GM12878 (cell line): ENCODE measurements around the gene TMEM231. TPM values are rescaled to one million over a fixed set of nuclear protein-coding genes. Genes with fewer than 3 reads are reported as not detected.

Experiments used
- ATAC-seq: fragments of 200-7000 bp; cut with Tn5 transposase; 3 replicates; pipeline ENCODE4 v1.9.1; 2020; ENCODE audit warnings: mild to moderate bottlenecking, moderate library complexity
- BruUV-seq: library from RNA; stranded (reverse); fragments of 400-500 nt; replicated peaks from 2 replicates; lab custom pipeline; 2021; lab: Mats Ljungman, UMichigan
- CTCF ChIA-PET: fragments of 300-600 bp; sonication (Branson Sonifier 250); formaldehyde crosslinking; extraction: SDS; loops from one replicate; lab custom pipeline; 2021; ENCODE audit warnings: inconsistent platforms; lab: Yijun Ruan, JAX
- POLR2A ChIA-PET: fragments of 350-600 bp; formaldehyde crosslinking; extraction: SDS; loops from one replicate; lab custom pipeline; 2021; ENCODE audit warnings: inconsistent platforms; lab: Charles Lee
- RAD21 ChIA-PET: fragments of 300-600 bp; sonication (Branson Sonifier 250); formaldehyde crosslinking; loops from one replicate; lab custom pipeline; 2023; ENCODE audit warnings: antibody characterized with exemption; ENCODE audit not compliant: unreplicated experiment; lab: Charles Lee
- SMC1A ChIA-PET: fragments of 300-600 bp; sonication (Branson Sonifier 250); formaldehyde crosslinking; loops from one replicate; lab custom pipeline; 2023; ENCODE audit not compliant: unreplicated experiment, uncharacterized antibody; lab: Charles Lee
- DNase-seq: peaks from one replicate; pipeline ENCODE4 v3.0.0-alpha.2; 2011; ENCODE audit warnings: low read depth, low spot score
- FAIRE-seq: peaks from 3 replicates; lab custom pipeline; 2011; peaks lifted over from hg19 to GRCh38; lab: Jason Lieb, UNC
- H2AFZ ChIP-seq: 2 replicates; pipeline ENCODE4 v1.6.0; 2011; ENCODE audit warnings: low read depth, low read length, control low read depth; ENCODE audit not compliant: control insufficient read depth
- H3K27ac ChIP-seq: 2 replicates; pipeline ENCODE4 v1.5.1; 2011; ENCODE audit warnings: control low read depth; ENCODE audit not compliant: control insufficient read depth, insufficient read depth
- H3K27me3 ChIP-seq, 2 experiments: replicated peaks in 1 of 2; 2 replicates each; pipeline versions ENCODE4 v1.6.0 to v1.6.1; 2011; ENCODE audit warnings: low read length in 1 of 2; ENCODE audit not compliant: control insufficient read depth in 2 of 2, insufficient read depth in 2 of 2
- H3K36me3 ChIP-seq, 2 experiments: 2 replicates each; pipeline ENCODE4 v1.5.1; 2011; ENCODE audit warnings: low read length in 1 of 2; ENCODE audit not compliant: control insufficient read depth in 2 of 2, insufficient read depth in 2 of 2
- H3K4me1 ChIP-seq: 2 replicates; pipeline ENCODE4 v1.6.1; 2011; ENCODE audit warnings: mild to moderate bottlenecking, low read length, moderate library complexity, mixed read lengths; ENCODE audit not compliant: control insufficient read depth, insufficient read depth
- H3K4me2 ChIP-seq: 2 replicates; pipeline ENCODE4 v1.6.0; 2011; ENCODE audit warnings: control low read depth; ENCODE audit not compliant: control insufficient read depth, insufficient read depth
- H3K4me3 ChIP-seq: fragments of 200-600 bp; sonication (generic); 2 replicates; pipeline ENCODE4 v1.5.1; 2016
- H3K79me2 ChIP-seq: 2 replicates; pipeline ENCODE4 v1.6.0; 2011; ENCODE audit warnings: low read length; ENCODE audit not compliant: control insufficient read depth, insufficient read depth
- H3K9ac ChIP-seq: 2 replicates; pipeline ENCODE4 v1.8.0; 2011; ENCODE audit warnings: low read length, control low read depth, mixed read lengths; ENCODE audit not compliant: control insufficient read depth, insufficient read depth
- H3K9me3 ChIP-seq: replicated peaks from 3 replicates; pipeline ENCODE4 v1.5.1; 2011; ENCODE audit warnings: mild to moderate bottlenecking, low read length; ENCODE audit not compliant: control insufficient read depth, insufficient read depth
- H4K20me1 ChIP-seq: 2 replicates; pipeline ENCODE4 v1.6.0; 2011; ENCODE audit not compliant: control insufficient read depth, insufficient read depth
- BACH1 ChIP-seq: fragments of 450-650 bp; IDR thresholded peaks from 2 replicates; pipeline ENCODE4 v1.6.1; 2017; ENCODE audit warnings: mild to moderate bottlenecking, borderline replicate concordance
- CTCF ChIP-seq, 3 experiments: IDR thresholded peaks in 2 of 3; conservative IDR thresholded peaks in 1 of 3; 2 replicates each; pipeline ENCODE4 v1.5.1; 2011; ENCODE audit warnings: low read depth in 3 of 3, low read length in 3 of 3, mild to moderate bottlenecking in 3 of 3, control low read depth in 2 of 3, moderate library complexity in 2 of 3, inconsistent platforms in 1 of 3, mixed read lengths in 1 of 3; ENCODE audit not compliant: control insufficient read depth in 2 of 3, insufficient read depth in 1 of 3; ENCODE audit errors: extremely low read depth in 1 of 3
- E2F8 ChIP-seq: fragments of 450-650 bp; IDR thresholded peaks from 2 replicates; pipeline ENCODE4 v1.6.1; 2018; ENCODE audit warnings: mild to moderate bottlenecking, low read depth, moderate library complexity; ENCODE audit not compliant: partially characterized antibody
- E4F1 ChIP-seq: fragments of 450-650 bp; IDR thresholded peaks from 2 replicates; pipeline ENCODE4 v1.6.1; 2018; ENCODE audit warnings: borderline replicate concordance, mild to moderate bottlenecking; ENCODE audit not compliant: partially characterized antibody
- EED ChIP-seq: sonication (generic); IDR thresholded peaks from 2 replicates; pipeline ENCODE4 v1.6.1; 2016; ENCODE audit warnings: antibody characterized with exemption, low read depth
- ETV6 ChIP-seq, 2 experiments: fragments of 450-650 bp in 1 of 2; IDR thresholded peaks in 1 of 2; conservative IDR thresholded peaks in 1 of 2; 2 replicates each; pipeline ENCODE4 v1.6.1; 2014; ENCODE audit warnings: antibody characterized with exemption in 1 of 2, borderline replicate concordance in 1 of 2, low read depth in 1 of 2, mild to moderate bottlenecking in 1 of 2, moderate library complexity in 1 of 2
- FOXK2 ChIP-seq: fragments of 450-650 bp; IDR thresholded peaks from 2 replicates; pipeline ENCODE4 v1.6.1; 2017; ENCODE audit warnings: mild to moderate bottlenecking, moderate library complexity
- MAX ChIP-seq: IDR thresholded peaks from 2 replicates; pipeline ENCODE4 v1.6.1; 2012; ENCODE audit warnings: low read depth, low read length, improper control_type of control experiment
- MYC ChIP-seq: IDR thresholded peaks from 2 replicates; pipeline ENCODE4 v1.6.1; 2011; ENCODE audit warnings: mild to moderate bottlenecking, low read length, moderate library complexity, inconsistent platforms; ENCODE audit not compliant: insufficient read depth, insufficient replicate concordance, insufficient read length, severe bottlenecking
- NFYB ChIP-seq: IDR thresholded peaks from 2 replicates; pipeline ENCODE4 v1.6.1; 2011; ENCODE audit warnings: low read depth, mild to moderate bottlenecking, low read length, improper control_type of control experiment, moderate library complexity; ENCODE audit not compliant: insufficient read depth
- POU2F2 ChIP-seq: IDR thresholded peaks from 3 replicates; pipeline ENCODE4 v1.6.1; 2011; ENCODE audit warnings: low read depth, mild to moderate bottlenecking, low read length, borderline replicate concordance
- SKIL ChIP-seq: fragments of 450-650 bp; IDR thresholded peaks from 2 replicates; pipeline ENCODE4 v1.6.1; 2017; ENCODE audit warnings: mild to moderate bottlenecking, low read depth, inconsistent platforms; ENCODE audit not compliant: poor library complexity, severe bottlenecking
- ZNF217 ChIP-seq: fragments of 450-650 bp; IDR thresholded peaks from 2 replicates; pipeline ENCODE4 v1.6.1; 2017; ENCODE audit warnings: antibody characterized with exemption, mild to moderate bottlenecking
- WGBS: methylation state at CpG from one replicate; pipeline ENCODE4 v1.1.6; 2016; ENCODE audit warnings: low lambda C conversion rate; ENCODE audit not compliant: insufficient replicate concordance, insufficient coverage; ENCODE audit errors: missing lambda C conversion rate; 5-methylcytosine and 5-hydroxymethylcytosine counted together
- in situ Hi-C: fragments of 300-500 bp; cut with MboI; formaldehyde crosslinking; loops from 9 replicates; pipeline ENCODE4 v1.14.3; 2018; ENCODE audit warnings: mixed read lengths
- intact Hi-C: fragments of 100-400 bp; cut with micrococcal nuclease; formaldehyde crosslinking; loops from one replicate; pipeline ENCODE4 v1.14.2; 2022; ENCODE audit not compliant: unreplicated experiment
- polyA plus RNA-seq, 11 experiments: library from polyadenylated mRNA; depleted of rRNA in 4 of 11; unstranded in 6 of 11; stranded (reverse) in 5 of 11; fragments of >200 nt; fragmentation: Nextera tagmentation in 4 of 11; fragmentation: Illumina TruSeq in 1 of 11; extraction: Ambion mirVana in 4 of 11; extraction: Trizol in 1 of 11; gene quantifications; 1 replicate in 1 of 11; 2 replicates in 10 of 11; pipeline versions ENCODE4 v1.2.1 to v1.2.3, GENCODE V29; 2011 to 2016; ENCODE audit warnings: inconsistent platforms in 2 of 11, missing spikeins in 2 of 11, low read depth in 1 of 11
- total RNA-seq, 4 experiments: library from RNA; depleted of rRNA in 3 of 4; stranded (reverse); fragments of >200 nt in 3 of 4; fragmentation: Illumina TruSeq in 1 of 4; extraction: Trizol in 1 of 4; gene quantifications; 2 replicates each; pipeline versions ENCODE4 v1.2.1 to v1.2.3, GENCODE V29; 2013 to 2021

The TMEM231 gene
- total and polyA plus RNA-seq, 10 of the 15 experiments (the other 5 are each of a cell fraction or from before 2014, with no cell fraction given) = 1.2 to 9.1 (median 5.9) TPM

GRCh38 chr16:75519175-75519574, 36.9 kb downstream of the TMEM231 start:
- CTCF ChIA-PET = interaction anchor here (1.0 to 9.6 kb wide), 8 partner anchors 25 to 245 kb away, joined by 3 to 153 read pairs (median 16); partner anchors contain the start of genes ADAT1, TMEM170A and TMEM231
- no peak overlapping the region for H2AFZ ChIP-seq
- 53% methylated on average over 6 of the region's 6 CpGs for WGBS
- H4K20me1 ChIP-seq = no peaks in the 10 kb centered on the region
- H3K4me3 ChIP-seq = no peak overlapping the region
- no peak for ATAC-seq
- BruUV-seq = no TSS peak
- POLR2A ChIA-PET = no interaction called here
- in situ Hi-C loops = no loop called here
- intact Hi-C loops = loop anchor here (5.0 kb wide), 1 partner anchor 38 kb away; the partner anchor contains the start of gene TMEM231
- RAD21 ChIA-PET = interaction anchor here (0.9 kb wide), 1 partner anchor 102 kb away, joined by 3 read pairs; no protein-coding TSS in a partner anchor
- H3K9ac ChIP-seq = no peak overlapping the region
- no peaks in the 10 kb centered on the region for H3K36me3 ChIP-seq
- no peaks in the 10 kb centered on the region for H3K9me3 ChIP-seq
- FAIRE-seq = no peak
- H3K4me1 ChIP-seq = no peaks in the 10 kb centered on the region
- H3K79me2 ChIP-seq = no peaks in the 10 kb centered on the region
- no peak overlapping the region for H3K4me2 ChIP-seq
- no peak for DNase-seq
- no peak overlapping the region for H3K27ac ChIP-seq
- H3K27me3 ChIP-seq = no peaks in the 10 kb centered on the region
- SMC1A ChIA-PET = interaction anchor here (2.9 to 4.5 kb wide), 2 partner anchors 48 to 103 kb away, joined by 20 to 39 read pairs; partner anchors contain the start of gene ADAT1
- TF ChIP-seq MYC (no peak), ETV6 (conservative IDR thresholded peaks at IDR 0.05 in 1 of 2, IDR thresholded peaks at IDR 0.05 in 1 of 2; ENCODE audit: borderline replicate concordance in 1 of 2, low read depth in 1 of 2) (no peak), MAX (no peak), EED (no peak), FOXK2 (no peak), ZNF217 (no peak), CTCF (IDR thresholded peaks at IDR 0.05 in 2 of 3, conservative IDR thresholded peaks at IDR 0.05 in 1 of 3; ENCODE audit: control insufficient read depth in 2 of 3, extremely low read depth in 1 of 3, insufficient read depth in 1 of 3, low read depth in 3 of 3, low read length in 3 of 3) (no peak), BACH1 (no peak), SKIL (no peak), POU2F2 (no peak), E2F8 (no peak), NFYB (no peak), E4F1 (no peak)
